OCI-M2 (cell line): ENCODE data around the gene TAS1R1.
A peak's percentile ranks its signal among the peaks of the same experiment; 100 is the strongest.
"Not testable (repeated sequence)": the region's sequence is repeated elsewhere in the genome, so short reads cannot be mapped to it uniquely, and the experiment has no call there.

Experiments used
- DNase-seq: peaks from one replicate; lab custom pipeline; 2025; ENCODE audit not compliant: unreplicated experiment; lab: John Stamatoyannopoulos, UW

The TAS1R1 gene

DNA sequence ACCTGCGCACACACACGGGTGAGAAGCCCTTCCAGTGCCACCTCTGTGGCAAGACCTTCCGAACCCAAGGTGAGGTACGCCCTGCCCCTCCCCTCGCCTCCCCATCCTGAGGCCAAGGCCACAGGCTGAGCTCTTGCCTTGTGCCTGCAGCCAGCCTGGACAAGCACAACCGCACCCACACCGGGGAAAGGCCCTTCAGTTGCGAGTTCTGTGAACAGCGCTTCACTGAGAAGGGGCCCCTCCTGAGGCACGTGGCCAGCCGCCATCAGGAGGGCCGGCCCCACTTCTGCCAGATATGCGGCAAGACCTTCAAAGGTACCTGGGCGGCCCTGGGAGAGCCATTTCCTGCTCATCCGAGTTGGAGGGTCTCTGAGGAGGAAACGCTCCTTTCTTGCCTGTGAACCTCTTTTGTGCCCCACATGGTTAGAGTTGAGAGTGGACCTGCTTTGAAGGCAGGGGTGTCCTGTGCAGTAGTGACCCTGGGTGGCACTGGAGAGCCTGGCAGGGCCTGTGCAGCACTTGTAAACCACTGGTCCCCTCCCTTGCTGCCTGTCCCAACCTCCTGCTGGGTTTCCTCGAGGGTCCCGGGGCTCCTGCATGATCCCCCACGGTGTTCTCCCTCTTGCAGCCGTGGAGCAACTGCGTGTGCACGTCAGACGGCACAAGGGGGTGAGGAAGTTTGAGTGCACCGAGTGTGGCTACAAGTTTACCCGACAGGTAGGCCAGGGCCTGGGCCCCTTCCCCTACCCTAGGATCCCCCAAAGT, 33.2 kb downstream of the TAS1R1 start:
- DNase-seq: no peak

GRCh38 chr1:6588893-6589520, 33.9 kb downstream of the TAS1R1 start:
- no peak for DNase-seq

DNA sequence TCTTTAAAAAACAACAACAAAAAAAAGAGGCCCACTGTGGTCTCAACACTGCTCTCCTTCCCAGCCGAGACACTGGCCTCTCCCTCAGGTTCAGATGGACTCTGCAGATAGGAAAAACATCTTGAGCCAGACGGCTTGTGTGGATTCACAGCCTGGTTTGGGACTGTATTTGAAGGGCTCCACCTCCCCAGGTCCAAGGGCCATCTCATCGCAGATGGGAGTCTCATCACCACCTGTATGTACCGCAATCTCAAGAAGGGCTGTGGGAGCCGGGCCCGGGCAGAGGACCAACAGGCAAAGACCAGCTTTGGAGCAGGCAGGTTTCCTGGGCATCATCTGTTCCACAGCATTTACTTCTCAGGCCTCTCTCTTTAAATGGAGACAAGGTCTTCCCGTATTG, 34.9 kb downstream of the TAS1R1 start:
- no peak for DNase-seq

DNA sequence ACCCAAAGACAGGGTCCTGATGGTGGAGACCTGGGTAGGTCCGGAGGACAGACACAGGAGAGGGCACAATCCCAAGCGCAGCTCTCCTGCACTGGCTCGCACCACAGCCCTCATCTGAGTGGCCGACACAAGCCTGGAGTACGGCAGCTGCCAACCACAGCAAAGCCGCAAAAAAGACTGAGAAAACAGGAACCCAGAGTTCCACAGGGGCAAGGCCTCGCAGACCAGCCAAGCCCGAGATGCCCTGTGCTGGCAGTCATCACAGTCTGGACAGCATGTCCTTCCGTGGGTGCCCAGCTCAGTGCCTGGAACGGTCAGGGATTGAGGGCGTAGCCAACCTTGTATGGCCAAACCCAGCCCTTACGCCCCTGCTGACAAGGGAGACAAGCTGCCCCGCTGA, 36.1 kb downstream of the TAS1R1 start:
- no peak for DNase-seq

DNA sequence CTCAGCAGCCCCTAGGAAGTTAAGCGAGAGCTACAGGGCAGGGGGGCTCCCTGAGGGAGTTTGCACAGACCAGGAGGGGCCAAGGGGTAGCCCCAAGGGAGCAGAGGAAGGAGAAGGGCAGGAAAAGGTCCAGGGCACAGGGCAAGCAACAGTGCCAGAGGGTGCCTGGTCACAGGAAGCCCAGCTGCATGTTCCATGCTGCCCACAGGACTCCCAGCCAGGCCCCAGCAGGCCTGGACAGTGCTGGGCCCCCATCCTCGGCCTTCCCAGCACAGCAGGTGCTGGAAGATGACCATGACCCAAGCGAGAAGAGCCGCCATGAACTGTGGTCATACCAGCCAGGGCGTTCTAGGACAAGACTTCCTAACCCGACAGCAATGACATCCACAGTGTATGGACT, 36.5 kb downstream of the TAS1R1 start:
- no peak for DNase-seq

GRCh38 chr1:6592441-6592840, 37.3 kb downstream of the TAS1R1 start:
- no peak for DNase-seq

DNA sequence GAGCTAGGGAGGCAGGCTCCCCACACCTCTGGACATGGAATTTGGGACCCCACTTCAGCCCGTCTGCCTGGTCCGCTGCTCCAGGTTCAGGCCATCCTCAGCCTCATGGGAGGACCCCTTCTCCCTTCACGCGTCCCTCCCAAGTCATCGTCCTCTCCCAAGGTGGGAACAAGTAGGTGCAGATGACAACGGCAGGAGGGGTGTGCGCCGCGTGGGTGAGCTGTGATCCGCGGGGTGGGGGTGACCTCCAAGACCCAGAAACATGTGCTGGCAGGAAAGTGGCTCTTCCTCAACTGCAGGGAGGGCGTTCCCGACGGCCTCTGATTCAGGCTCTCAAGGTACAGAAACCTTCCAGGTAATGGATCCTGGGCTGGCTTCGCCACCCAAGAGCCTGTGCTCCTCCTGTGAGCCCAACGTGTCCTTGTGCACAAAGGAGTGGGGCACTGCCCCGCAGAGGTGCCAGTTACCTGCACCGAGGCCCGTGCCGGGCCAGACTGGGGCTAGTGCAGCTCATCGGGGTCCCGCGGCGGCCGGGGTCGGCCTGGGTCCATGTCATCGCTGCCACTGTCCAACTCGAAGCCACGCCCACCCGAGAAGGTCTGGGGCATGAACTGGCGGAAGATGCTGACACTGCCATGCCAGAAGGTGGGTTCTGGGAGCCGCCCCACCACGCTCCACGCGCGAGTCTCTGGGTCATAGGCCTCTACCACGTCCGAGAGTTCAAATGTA, 37.9 kb downstream of the TAS1R1 start:
- no peak for DNase-seq

DNA sequence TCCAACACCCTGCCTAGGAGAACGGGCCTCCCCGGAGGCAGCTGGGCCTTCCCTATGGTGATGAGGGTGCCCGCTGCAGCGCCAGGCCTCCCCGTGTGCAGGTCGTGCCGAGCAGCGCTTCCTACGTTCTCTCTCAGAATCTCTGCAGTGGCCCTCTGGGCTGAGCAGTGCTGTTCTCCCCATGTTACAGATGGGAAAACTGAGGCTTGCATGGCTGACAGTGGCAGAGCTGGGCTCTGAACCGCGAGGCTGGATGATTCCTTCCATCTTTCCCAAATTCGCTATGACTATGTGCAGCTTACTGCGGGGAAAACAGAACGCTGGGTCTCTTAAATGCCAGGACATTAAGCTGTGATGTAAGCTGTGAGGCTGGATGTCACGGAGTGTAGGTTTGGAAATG, 38.7 kb downstream of the TAS1R1 start:
- no peak for DNase-seq

- DNase-seq: no peak
Measured at GRCh38 chr1:6594977-6595740, 40.1 kb downstream of the TAS1R1 start.

GRCh38 chr1:6596351-6596750, 41.2 kb downstream of the TAS1R1 start:
- no peak for DNase-seq

DNA sequence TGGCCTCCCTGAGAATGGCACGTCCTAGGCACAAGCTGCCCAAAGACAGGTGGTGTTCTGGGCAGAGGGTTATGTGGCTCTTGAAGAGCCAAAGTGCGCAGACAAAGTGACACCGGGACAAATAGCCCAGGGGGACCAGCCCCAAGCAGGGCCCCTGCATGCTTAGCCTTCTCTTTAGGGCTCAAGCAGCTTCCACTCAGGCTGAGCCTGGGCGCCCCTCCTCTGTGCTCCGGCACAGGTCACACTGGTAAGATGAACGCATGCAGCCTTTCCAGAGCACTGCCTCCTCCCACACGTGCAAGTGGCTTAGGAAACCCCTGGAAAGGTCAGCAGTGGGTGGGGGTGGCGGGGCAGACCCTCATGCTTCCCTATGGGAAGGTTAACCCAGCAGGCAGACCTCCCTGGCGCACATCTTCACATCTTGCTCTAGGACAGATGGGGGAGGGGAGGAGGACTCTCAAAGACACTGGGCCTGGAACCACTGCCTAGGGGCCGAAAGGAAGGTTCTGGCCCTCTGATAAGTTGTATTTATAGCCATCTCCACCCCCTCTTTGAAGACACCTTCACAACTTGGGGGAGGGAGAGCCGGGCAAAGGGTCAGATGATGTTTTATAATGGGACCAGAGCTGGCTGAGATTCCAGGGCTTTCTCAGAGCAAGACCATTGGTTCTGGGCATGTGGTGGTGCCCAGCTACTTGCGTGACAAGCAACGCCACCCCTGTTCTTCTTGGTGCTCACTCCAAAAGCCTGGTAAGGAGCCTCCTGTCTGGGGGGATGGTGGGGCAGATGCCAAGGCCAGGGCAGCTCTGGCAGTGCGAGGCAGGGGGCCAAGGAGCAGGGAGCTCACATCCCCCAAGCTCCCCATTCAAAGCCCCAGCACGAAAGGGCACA, 42.0 kb downstream of the TAS1R1 start:
- DNase-seq: no peak

DNA sequence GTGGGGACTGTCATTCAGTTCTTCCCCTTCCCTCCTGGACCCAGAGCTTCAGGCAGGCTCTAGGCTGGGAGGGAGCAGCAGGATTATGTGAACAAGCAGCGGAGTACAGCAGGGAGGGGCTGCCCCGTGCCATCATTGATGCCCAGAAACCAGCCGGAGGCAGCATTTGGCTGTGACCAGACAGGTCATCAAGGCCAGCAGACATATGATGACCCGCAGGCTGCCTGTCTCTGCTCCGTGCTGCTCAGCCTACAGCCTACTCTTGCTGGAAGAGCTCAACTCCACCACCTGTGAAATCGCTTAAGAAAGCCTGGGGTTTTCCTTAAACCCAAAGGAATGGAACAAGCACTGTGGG, 42.6 kb downstream of the TAS1R1 start:
- DNase-seq: no peak

DNA sequence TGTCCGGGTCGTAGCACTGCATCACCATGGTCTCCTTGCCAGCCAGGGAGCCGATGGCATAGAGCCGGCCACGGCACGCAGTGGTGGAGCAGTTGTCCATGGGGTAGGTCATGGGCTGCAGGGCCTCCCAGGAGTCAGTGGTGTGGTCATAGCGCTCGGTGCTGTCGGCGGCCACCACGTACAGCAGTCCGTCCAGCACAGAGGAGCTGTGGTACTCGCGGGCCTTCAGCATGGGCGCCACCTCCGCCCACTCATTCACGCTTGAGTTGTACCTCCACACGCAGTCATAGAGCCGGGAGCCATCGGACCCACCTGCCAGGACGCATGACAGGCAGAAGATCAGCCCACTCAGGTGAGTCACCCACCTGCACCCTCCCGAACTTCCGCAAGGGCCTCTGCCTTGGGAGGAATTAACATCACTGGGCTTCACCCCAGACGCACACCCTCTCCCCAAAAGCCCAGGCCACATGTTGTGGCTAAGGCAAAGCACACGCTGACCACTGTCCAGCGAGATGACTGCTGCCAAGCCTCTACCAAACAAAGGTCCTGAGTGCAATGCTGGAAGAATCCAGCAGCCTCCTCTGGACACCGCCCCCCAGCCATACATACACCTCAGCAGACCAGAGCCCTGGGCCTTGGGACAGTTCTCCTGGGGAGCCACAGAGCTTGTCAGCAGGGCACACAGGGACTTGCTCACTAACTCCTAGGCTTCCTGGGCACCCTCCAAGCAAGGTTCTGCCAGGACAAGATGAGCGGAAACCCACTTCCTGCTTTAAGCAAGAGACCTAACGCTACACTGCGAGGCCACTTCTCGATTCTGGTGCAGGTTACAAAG, 44.3 kb downstream of the TAS1R1 start:
- no peak for DNase-seq

DNA sequence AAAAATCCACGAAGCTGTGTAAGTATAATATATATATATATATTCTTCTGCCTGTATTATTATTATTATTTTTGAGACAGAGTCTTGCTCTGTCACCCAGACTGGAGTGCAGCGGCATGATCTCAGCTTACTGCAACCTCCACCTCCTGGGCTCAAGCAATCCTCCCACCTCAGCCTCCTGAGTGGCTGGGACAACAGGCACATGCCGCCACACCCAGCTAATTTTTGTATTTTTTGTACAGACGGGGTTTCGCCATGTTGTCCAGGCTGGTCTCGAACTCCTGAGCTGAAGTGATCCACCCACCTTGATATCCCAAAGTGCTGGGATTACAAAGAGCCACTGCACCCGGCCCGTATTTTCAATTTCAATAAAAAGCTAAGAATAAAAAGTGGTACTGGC, 44.9 kb downstream of the TAS1R1 start:
- DNase-seq: not testable (repeated sequence)

- DNase-seq: no peak
Measured at GRCh38 chr1:6600410-6601048, 45.4 kb downstream of the TAS1R1 start.

- peak; percentile 55 for DNase-seq
Measured at GRCh38 chr1:6601049-6601922, 46.2 kb downstream of the TAS1R1 start.

GRCh38 chr1:6601923-6602668, 47.0 kb downstream of the TAS1R1 start:
- no peak for DNase-seq
